DMS 273 (cell line): ENCODE results near the gene MYEOV.

Source experiments
- DNase-seq: peaks from one replicate; lab custom pipeline; 2025; ENCODE audit not compliant: unreplicated experiment; lab: John Stamatoyannopoulos, UW

Gene MYEOV

GRCh38 chr11:69301081-69301454 is 7.1 kb downstream of the MYEOV start:
- peak; percentile 18 for DNase-seq

- peak; percentile 18 for DNase-seq
Measured at GRCh38 chr11:69301455-69302401, 7.8 kb downstream of the MYEOV start.

GRCh38 chr11:69302447-69303020 is 8.6 kb downstream of the MYEOV start:
- no peak for DNase-seq

GRCh38 chr11:69303427-69303826 is 9.5 kb downstream of the MYEOV start:
- no peak for DNase-seq

GRCh38 chr11:69304258-69304657 is 10.3 kb downstream of the MYEOV start:
- DNase-seq = no peak

GRCh38 chr11:69304686-69305085 is 10.7 kb downstream of the MYEOV start:
- no peak for DNase-seq

GRCh38 chr11:69305885-69306540 is 12.1 kb downstream of the MYEOV start:
- DNase-seq = no peak

- DNase-seq = no peak
Measured at GRCh38 chr11:69306821-69307220, 12.9 kb downstream of the MYEOV start.

- no peak for DNase-seq
Measured at GRCh38 chr11:69307421-69307820, 13.5 kb downstream of the MYEOV start.

GRCh38 chr11:69307871-69308431 is 14.0 kb downstream of the MYEOV start:
- no peak for DNase-seq

GRCh38 chr11:69308491-69308911 is 14.5 kb downstream of the MYEOV start:
- DNase-seq = no peak

- DNase-seq = no peak
Measured at GRCh38 chr11:69308936-69309615, 15.1 kb downstream of the MYEOV start.

- no peak for DNase-seq
Measured at GRCh38 chr11:69309631-69310280, 15.8 kb downstream of the MYEOV start.

- no peak for DNase-seq
Measured at GRCh38 chr11:69310351-69310750, 16.4 kb downstream of the MYEOV start.

- DNase-seq = no peak
Measured at GRCh38 chr11:69310934-69311766, 17.2 kb downstream of the MYEOV start.

- no peak for DNase-seq
Measured at GRCh38 chr11:69311767-69312385, 17.9 kb downstream of the MYEOV start.

- DNase-seq = peak; percentile 51
Measured at GRCh38 chr11:69312453-69313404, 18.8 kb downstream of the MYEOV start.

- DNase-seq = no peak
Measured at GRCh38 chr11:69313992-69314391, 20.0 kb downstream of the MYEOV start.
